Measurements from ENCODE around the gene TNFSF18.

DNA sequence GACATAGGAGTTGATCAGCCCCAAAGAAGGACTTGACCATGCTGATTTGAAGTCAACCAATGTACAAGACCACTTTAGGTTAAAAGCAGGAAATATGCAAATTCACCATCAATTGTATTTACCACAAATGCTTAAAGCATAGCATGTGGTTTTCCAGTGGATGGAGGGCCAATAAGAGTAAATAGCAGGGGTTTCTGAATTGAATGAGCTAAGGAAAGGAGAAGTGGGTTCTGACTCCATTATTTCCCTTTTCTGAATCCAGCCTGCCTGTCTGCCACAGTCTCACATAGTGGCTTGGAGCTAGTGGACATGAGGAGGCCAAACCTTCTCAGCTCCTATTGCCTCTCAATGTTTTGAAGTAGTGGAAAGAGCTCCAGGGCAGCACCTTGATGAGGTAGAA, 7.2 kb upstream of the TNFSF18 start:
- TF ChIP-seq POLR2A (IDR thresholded peaks at IDR 0.05) = no peak
- TF ChIP-seq, protein P1, sequence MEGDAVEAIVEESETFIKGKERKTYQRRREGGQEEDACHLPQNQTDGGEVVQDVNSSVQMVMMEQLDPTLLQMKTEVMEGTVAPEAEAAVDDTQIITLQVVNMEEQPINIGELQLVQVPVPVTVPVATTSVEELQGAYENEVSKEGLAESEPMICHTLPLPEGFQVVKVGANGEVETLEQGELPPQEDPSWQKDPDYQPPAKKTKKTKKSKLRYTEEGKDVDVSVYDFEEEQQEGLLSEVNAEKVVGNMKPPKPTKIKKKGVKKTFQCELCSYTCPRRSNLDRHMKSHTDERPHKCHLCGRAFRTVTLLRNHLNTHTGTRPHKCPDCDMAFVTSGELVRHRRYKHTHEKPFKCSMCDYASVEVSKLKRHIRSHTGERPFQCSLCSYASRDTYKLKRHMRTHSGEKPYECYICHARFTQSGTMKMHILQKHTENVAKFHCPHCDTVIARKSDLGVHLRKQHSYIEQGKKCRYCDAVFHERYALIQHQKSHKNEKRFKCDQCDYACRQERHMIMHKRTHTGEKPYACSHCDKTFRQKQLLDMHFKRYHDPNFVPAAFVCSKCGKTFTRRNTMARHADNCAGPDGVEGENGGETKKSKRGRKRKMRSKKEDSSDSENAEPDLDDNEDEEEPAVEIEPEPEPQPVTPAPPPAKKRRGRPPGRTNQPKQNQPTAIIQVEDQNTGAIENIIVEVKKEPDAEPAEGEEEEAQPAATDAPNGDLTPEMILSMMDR (IDR thresholded peaks at IDR 0.05) = no peak

All from testis (tissue), 2 donors.